Fibroblast of skin of scalp (primary cell): ENCODE measurements around the gene C10orf95. TPM values are rescaled to one million over a fixed set of nuclear protein-coding genes. Genes with fewer than 3 reads are reported as not detected.
"Not testable (repeated sequence)": the region's sequence is repeated elsewhere in the genome, so short reads cannot be mapped to it uniquely, and the experiment has no call there.

Source experiments
- DNase-seq: peaks from one replicate; pipeline ENCODE4 v3.0.0-alpha.2; 2013
- polyA plus RNA-seq, 2 experiments: library from polyadenylated mRNA; unstranded; fragments of 120-200 nt; gene quantifications; one replicate each; pipeline ENCODE4 v1.2.1, GENCODE V29; 2013; ENCODE audit not compliant: insufficient read length in 2 of 2

Gene C10orf95, protein sequence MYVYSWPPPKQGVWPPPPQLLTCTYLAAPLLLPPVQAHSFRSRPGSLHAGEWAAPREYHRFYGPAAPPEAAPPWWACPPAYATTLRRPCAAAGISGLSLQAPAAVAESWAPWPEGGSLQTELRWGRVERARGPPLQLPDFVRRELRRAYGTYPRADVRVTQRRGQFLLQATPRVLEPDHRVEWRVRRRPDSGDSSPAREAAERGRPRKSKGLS
- 0.08 TPM for polyA plus RNA-seq (2013, experiment 1 of 2; ENCODE audit: insufficient read length)
- not detected for polyA plus RNA-seq (2013, experiment 2 of 2; ENCODE audit: insufficient read length)

GRCh38 chr10:102451105-102451969 lies at the start of gene C10orf95:
TSS of gene C10orf95 (minus strand) at chr10:102451543. CDS start at chr10:102451093, 450 bp downstream.
- DNase-seq, result no peak

GRCh38 chr10:102500686-102501085 lies 49.3 kb upstream of the C10orf95 start:
- DNase-seq, result not testable (repeated sequence)

DNA sequence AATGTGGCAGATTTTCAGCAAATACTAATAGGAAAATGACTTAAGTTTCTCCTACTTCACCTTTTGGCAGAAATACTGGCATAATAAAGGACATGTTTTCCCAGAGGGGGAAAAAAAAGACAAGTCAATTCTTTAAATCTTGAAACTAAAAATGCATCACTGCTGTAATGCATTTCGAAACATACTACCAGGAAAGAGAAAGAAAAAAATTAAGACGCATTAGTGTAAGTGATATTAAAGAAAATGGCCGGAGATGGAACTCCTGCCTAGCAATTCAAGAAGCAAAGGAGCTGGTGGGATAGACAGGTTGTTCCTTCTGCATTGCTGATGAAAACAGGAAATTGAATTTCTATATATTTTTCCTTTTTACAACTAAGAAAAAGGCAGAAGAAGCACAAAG lies 48.0 kb upstream of the C10orf95 start:
- no peak for DNase-seq

DNA sequence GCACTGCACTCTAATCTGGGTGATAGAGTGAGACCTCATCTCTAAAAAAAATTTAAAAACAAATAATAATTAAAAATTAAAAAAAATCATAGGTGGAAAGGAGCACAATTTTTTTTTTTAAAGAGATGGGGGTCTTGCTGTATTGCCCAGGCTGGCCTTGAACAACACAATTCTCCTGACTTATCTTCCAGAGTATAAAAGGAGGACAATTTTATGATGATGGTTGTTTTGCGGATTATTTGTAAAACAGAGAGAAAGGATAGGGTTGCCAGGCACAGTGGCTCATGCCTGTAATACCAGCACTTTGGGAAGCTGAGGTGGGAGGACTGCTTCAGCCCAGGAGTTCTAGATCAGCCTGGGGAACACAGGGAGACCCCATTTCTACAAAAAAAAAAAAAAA lies 46.2 kb upstream of the C10orf95 start:
- no peak for DNase-seq

- no peak for DNase-seq
These were observed 42.4 kb upstream of the C10orf95 start for GRCh38 chr10:102493771-102494170.

DNA sequence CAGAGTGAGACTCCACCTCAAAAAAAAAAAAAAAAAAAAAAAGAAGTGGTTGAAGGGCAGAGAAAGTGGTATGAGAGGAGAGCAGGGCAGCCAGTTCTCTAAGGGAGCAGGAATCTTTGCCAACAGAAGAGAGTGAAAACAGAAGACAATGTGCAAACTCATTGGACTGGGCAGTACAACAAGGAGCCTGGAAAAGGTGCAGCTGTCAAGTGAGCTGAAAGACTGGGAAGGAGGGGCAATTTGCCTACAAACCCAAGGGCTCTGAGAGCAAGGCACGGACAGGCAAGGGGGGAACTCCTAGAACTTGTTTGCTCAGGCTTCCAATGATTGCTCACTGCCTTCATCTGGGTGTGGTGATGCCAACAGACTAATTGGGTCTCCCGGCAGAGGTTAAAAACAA lies 41.6 kb upstream of the C10orf95 start:
- no peak for DNase-seq

DNA sequence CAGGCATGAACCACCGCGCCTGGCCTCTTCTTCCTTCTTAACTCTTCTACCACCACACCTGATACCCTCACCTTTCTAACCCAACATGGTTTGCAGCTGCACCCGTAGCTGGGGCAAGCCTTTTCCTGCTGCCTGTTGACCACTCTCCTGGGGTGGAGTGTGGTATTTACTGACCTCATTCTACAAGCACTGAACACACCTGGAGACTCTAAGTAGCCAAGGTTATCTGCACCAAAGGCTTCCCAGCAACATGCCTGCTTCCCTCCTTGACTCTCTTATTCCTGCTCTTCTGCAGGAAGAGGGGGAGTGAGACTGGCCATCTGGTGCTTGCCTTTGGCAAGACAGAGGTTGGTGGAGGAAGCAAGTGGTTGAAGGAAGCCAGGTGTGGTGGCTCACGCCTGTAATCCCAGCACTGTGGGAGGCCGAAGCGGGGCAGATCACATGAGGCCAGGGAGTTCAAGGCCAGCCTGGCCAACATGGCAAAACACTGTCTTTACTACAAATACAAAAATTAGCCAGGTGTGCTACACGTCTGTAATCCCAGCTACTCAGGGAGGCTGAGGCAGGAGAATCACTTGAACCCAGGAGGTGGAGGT lies 41.1 kb upstream of the C10orf95 start:
- DNase-seq, result no peak

DNA sequence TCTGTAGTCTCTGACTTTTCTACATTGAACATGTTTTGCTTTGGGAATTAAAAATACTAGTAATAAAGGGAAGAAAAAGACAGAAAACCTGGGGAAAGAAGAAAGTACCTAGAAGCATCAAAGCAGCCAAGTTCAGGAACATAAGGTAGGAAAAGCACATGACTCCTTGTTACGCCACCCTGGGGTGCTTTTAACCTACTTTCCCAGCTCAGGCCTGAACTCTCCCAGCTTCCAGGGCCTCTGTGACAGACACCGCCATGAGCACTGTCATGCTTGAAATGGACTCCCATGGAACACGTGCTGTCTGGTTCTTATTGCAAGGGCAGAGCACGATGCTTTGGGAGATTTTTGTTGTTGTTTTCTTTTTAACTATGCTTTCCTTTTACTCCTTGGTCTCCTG lies 39.8 kb upstream of the C10orf95 start:
- no peak for DNase-seq

GRCh38 chr10:102485093-102485784 lies 33.9 kb upstream of the C10orf95 start:
- no peak for DNase-seq

GRCh38 chr10:102484021-102484420 lies 32.7 kb upstream of the C10orf95 start:
- no peak for DNase-seq

DNA sequence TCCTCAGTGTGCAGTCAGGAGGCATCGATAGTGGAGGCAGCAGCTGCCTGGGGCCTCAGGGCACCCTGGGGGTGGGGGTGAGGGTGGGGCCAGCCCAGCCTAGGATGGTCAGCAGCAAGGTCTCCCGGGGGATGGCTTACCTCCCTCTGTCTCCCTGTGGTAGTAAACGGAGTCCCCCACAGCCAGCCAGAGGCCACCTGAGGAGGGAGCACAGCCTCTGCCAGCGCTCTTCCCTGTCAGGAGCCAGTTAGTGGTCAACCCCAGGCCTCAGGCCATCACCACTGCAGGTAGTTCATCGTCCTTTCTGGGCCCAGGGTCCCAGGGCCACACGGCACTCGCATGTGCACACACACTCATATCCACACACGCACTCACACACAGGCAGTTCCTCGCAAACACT lies 29.1 kb upstream of the C10orf95 start:
- DNase-seq, result no peak

GRCh38 chr10:102479651-102480050 lies 28.3 kb upstream of the C10orf95 start:
- DNase-seq, result no peak

DNA sequence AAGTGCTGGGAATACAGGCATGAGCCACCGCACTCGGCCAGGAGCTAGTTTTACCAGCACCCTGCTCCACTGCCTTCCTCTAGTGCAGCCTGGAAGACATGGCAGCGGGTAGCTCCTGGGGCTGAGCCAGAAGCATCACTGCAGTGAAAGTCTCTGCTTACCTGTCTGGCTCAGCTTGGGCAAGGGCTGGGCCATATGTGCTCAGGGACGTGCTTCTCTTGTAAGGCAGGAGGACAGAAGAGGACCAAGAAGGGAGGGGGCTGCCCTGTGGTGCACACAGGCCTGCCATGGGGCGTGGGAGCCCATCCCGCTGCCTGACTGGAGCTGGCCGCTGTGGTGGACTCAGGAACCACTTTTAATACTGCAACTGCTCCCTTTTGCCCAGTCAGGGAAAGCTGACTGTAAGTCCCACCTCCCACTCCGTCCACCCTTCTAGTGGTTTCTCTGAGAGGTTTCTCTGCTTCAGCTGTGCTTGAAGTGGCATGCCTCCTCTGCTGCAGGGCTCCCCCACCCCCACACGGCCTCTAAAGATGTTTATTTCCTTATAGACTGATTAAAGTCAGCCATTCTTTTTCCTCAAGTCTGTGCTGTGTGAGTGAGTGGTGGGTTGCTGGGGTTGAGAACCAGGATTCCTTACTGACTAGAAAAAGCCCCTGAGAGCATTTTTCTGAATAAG lies 25.3 kb upstream of the C10orf95 start:
- no peak for DNase-seq

- DNase-seq, result no peak
These were observed 24.2 kb upstream of the C10orf95 start for GRCh38 chr10:102475451-102476040.

DNA sequence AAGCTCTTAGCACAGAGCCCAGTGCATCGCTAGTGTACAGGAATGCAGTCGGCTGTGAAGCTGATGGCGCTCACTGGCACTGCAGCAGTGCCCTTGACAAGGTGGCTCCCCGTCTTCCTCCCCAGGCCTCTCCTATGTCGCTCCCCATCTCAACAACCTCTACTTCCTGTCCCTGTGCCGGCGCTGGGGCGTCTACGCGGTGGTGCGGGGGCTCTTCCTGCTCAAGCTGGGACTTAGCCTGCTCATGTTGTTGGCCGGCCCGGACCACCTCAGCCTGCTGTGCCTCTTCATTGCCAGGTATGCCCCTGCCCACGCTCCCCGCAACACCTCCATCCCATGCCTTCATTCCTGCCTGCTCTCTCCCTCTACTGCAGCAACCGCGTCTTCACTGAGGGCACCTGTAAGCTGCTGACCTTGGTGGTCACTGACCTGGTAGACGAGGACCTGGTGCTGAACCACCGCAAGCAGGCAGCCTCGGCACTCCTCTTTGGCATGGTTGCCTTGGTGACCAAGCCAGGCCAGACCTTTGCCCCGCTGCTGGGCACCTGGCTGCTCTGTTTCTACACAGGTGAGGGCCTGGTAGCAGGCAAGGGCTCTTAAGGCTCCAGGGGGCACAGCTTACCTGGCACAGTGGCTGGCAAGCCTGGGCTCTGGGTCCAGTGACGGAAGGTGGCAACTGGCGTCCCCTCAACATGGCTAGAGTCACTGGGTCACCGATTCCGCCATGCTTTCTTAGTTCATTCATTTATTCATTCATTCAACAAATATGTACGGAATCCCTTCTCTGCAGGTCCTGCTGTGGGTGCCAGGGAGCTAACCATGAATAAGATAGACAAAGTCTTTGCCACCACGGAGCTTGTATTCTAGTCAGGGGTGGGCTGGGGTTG lies 22.3 kb upstream of the C10orf95 start:
- DNase-seq, result no peak

DNA sequence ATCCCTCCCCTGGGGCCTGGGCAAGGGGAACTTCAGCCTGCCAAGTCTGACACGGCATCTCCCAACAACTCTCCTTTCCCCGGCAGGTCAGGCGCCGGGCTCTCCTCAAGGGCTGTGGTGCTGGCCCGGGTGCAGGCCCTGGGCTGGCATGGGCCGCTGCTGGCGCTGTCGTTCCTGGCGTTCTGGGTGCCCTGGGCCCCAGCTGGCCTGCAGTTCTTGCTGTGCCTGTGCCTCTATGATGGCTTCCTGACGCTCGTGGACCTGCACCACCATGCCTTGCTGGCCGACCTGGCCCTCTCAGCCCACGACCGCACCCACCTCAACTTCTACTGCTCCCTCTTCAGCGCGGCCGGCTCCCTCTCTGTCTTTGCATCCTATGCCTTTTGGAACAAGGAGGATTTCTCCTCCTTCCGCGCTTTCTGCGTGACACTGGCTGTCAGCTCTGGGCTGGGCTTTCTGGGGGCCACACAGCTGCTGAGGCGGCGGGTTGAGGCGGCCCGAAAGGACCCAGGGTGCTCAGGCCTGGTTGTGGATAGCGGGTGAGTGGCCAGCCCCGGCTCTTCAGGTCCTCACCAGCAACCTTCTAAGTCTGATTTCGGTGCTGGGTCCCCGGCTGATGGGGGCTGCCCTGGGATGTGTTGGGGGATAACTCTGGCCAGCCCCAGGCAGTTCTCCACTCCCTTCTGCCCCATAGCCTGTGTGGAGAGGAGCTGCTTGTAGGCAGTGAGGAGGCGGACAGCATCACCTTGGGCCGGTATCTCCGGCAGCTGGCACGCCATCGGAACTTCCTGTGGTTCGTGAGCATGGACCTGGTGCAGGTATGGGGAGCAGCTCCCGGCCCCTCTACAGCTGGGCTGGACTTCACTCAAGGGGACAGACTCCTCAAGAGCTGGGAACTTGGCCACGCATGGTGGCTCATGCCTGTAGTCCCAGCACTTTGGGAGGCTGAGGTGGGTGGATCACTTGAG lies 19.5 kb upstream of the C10orf95 start:
- DNase-seq, result no peak

DNA sequence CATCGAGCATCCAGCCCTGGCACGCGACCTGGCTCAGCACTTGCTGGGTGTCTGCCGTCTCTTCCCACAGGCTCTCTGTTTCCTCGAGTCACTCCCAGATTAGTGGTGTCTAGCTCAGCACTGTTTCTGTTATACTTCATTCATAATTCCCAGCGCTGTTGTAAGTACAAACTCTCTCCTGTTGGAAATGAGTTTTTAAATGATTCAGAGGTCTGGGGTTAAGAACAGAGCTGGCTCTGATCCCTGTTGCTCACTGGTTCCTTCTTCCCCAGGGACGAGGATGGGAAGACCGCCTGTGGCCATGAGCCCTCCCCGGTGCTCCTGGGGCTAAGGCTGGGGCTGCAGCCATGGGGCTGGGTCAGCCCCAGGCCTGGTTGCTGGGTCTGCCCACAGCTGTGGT lies 17.3 kb upstream of the C10orf95 start:
- no peak for DNase-seq

DNA sequence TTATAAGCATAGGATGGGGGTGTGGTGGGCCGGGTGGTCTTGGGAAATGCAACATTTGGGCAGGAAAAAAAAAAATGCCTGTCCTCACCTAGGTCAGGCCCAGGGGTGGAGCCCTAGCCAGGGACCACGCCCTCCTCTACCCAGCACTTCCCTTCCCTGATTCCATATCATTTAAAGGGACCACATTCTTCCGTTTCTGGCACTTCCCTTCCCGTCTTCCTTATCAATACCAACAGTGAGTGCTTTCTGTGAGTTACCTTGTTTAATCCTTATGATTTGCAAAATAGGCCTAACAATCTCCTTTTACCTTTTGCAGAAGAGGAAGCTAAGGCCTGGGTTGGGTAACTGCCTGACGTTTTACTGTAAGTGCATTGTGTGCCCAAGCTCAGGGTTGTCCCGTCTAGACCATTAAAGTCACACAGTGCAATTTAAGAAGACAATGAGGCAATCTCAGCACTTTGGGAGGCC lies 16.7 kb upstream of the C10orf95 start:
- no peak for DNase-seq

GRCh38 chr10:102467318-102467717 lies 16.0 kb upstream of the C10orf95 start:
- no peak for DNase-seq
